HCT116 (cell line): ENCODE measurements around the gene NAA35. TPM values are rescaled to one million over a fixed set of nuclear protein-coding genes. Genes with fewer than 3 reads are reported as not detected.

Experiments
- ATAC-seq: fragments of 200-7000 bp; cut with Tn5 transposase; 2 replicates; pipeline ENCODE4 v1.9.1; 2020; ENCODE audit warnings: mild to moderate bottlenecking, moderate library complexity
- BruUV-seq: library from RNA; stranded (reverse); fragments of 400-500 nt; replicated peaks from 2 replicates; lab custom pipeline; 2021; lab: Mats Ljungman, UMichigan
- CTCF ChIA-PET: fragments of 300-600 bp; sonication (Branson Sonifier 250); formaldehyde crosslinking; loops from one replicate; lab custom pipeline; 2021; ENCODE audit warnings: antibody characterized with exemption; lab: Charles Lee
- POLR2A ChIA-PET: fragments of 300-600, 350-600 bp; sonication (Branson Sonifier 250); formaldehyde crosslinking; loops from one replicate; lab custom pipeline; 2021; ENCODE audit warnings: antibody characterized with exemption; lab: Charles Lee
- RAD21 ChIA-PET, 2 experiments: fragments of 300-600 bp; sonication (Branson Sonifier 250); formaldehyde crosslinking; loops; one replicate each; lab custom pipeline; 2023; ENCODE audit warnings: low total read pairs in 2 of 2; ENCODE audit not compliant: uncharacterized antibody in 2 of 2, unreplicated experiment in 2 of 2, low non-redundant PET in 1 of 2; lab: Charles Lee
- DNase-seq: peaks from one replicate; pipeline ENCODE4 v3.0.0-alpha.2; 2010; ENCODE audit warnings: low read depth, low spot score
- H2AFZ ChIP-seq: fragments of 200-600 bp; shearing (Covaris generic), sonication (generic); 2 replicates; pipeline ENCODE4 v1.6.1; 2017; ENCODE audit warnings: low read depth, mixed run types, mixed read lengths, antibody characterized with exemption, low read length; ENCODE audit not compliant: poor library complexity, severe bottlenecking
- H3K27ac ChIP-seq: 2 replicates; pipeline ENCODE4 v1.5.1; 2012; ENCODE audit warnings: low read depth, low read length
- H3K27me3 ChIP-seq: fragments of 200-600 bp; sonication (generic); 2 replicates; pipeline ENCODE4 v1.6.1; 2016; ENCODE audit warnings: mixed run types, low read length, mixed read lengths; ENCODE audit not compliant: insufficient read depth
- H3K36me3 ChIP-seq, 2 experiments: fragments of 200-500 bp in 1 of 2; fragments of 200-600 bp in 1 of 2; sonication (Bioruptor generic) in 1 of 2; sonication (generic) in 1 of 2; 2 replicates each; pipeline versions ENCODE4 v1.5.1 to v1.6.1; 2014 to 2016; ENCODE audit warnings: low read length in 2 of 2, inconsistent platforms in 1 of 2, mixed read lengths in 1 of 2, mixed run types in 1 of 2; ENCODE audit not compliant: insufficient read depth in 2 of 2, control insufficient read depth in 1 of 2
- H3K4me1 ChIP-seq, 2 experiments: fragments of 200-600 bp in 1 of 2; sonication (generic) in 1 of 2; 2 replicates each; pipeline versions ENCODE4 v1.5.1 to v1.6.1; 2012 to 2017; ENCODE audit warnings: low read length in 2 of 2, inconsistent platforms in 1 of 2, mild to moderate bottlenecking in 1 of 2, mixed read lengths in 1 of 2, mixed run types in 1 of 2, moderate library complexity in 1 of 2; ENCODE audit not compliant: insufficient read depth in 2 of 2, control insufficient read depth in 1 of 2
- H3K4me2 ChIP-seq: fragments of 200-600 bp; sonication (generic); 2 replicates; pipeline ENCODE4 v1.6.1; 2017; ENCODE audit warnings: mixed run types, low read length, mixed read lengths
- H3K4me3 ChIP-seq, 2 experiments: fragments of 200-600 bp in 1 of 2; sonication (generic) in 1 of 2; replicated peaks in 1 of 2; 2 replicates each; pipeline ENCODE4 v1.5.1; 2011 to 2016; ENCODE audit warnings: low read length in 2 of 2, control low read depth in 1 of 2, low read depth in 1 of 2, mild to moderate bottlenecking in 1 of 2, mixed read lengths in 1 of 2, mixed run types in 1 of 2
- H3K79me2 ChIP-seq: fragments of 200-600 bp; sonication (generic); 2 replicates; pipeline ENCODE4 v1.6.1; 2017; ENCODE audit warnings: mild to moderate bottlenecking, mixed run types, low read length, moderate library complexity, mixed read lengths; ENCODE audit not compliant: insufficient read depth
- H3K9ac ChIP-seq: fragments of 200-600 bp; sonication (generic); 2 replicates; pipeline ENCODE4 v1.6.1; 2016; ENCODE audit warnings: low read length, mixed read lengths
- H3K9me2 ChIP-seq: fragments of 200-600 bp; sonication (generic), shearing (Covaris generic); 2 replicates; pipeline ENCODE4 v1.6.1; 2017; ENCODE audit warnings: mixed run types, mild to moderate bottlenecking, moderate library complexity; ENCODE audit not compliant: insufficient read depth
- H3K9me3 ChIP-seq, 2 experiments: fragments of 200-500 bp in 1 of 2; fragments of 200-600 bp in 1 of 2; sonication (Bioruptor generic) in 1 of 2; sonication (generic) in 1 of 2; 2 replicates each; pipeline ENCODE4 v1.6.1; 2014 to 2017; ENCODE audit warnings: low read length in 2 of 2, mixed read lengths in 2 of 2, inconsistent platforms in 1 of 2, low read depth in 1 of 2, mild to moderate bottlenecking in 1 of 2, mixed run types in 1 of 2, moderate library complexity in 1 of 2; ENCODE audit not compliant: control insufficient read depth in 1 of 2, insufficient read depth in 1 of 2
- H4K20me1 ChIP-seq: fragments of 200-600 bp; sonication (generic), shearing (Covaris generic); 2 replicates; pipeline ENCODE4 v1.6.1; 2017; ENCODE audit warnings: mixed run types, mild to moderate bottlenecking, moderate library complexity; ENCODE audit not compliant: insufficient read depth
- ATF3 ChIP-seq: IDR thresholded peaks from 2 replicates; pipeline ENCODE4 v1.6.1; 2012
- CBX3 ChIP-seq: IDR thresholded peaks from 2 replicates; pipeline ENCODE4 v1.6.1; 2012; ENCODE audit warnings: low read depth
- CEBPB ChIP-seq: IDR thresholded peaks from 2 replicates; pipeline ENCODE4 v1.6.1; 2012; ENCODE audit warnings: low read depth
- EGR1 ChIP-seq: IDR thresholded peaks from 2 replicates; pipeline ENCODE4 v1.6.1; 2012; ENCODE audit warnings: low read depth
- EZH2 ChIP-seq: fragments of 200-600 bp; sonication (generic); IDR thresholded peaks from 2 replicates; pipeline ENCODE4 v1.6.1; 2017; ENCODE audit warnings: antibody characterized with exemption, mixed run types
- JUND ChIP-seq: IDR thresholded peaks from 2 replicates; pipeline ENCODE4 v1.6.1; 2012
- MAX ChIP-seq: IDR thresholded peaks from 2 replicates; pipeline ENCODE4 v1.6.1; 2012
- POLR2A ChIP-seq: IDR thresholded peaks from 2 replicates; pipeline ENCODE4 v1.7.0; 2011; ENCODE audit warnings: borderline replicate concordance; ENCODE audit not compliant: insufficient read depth, insufficient read length; ENCODE audit errors: extremely low read depth
- RAD21 ChIP-seq: IDR thresholded peaks from 2 replicates; pipeline ENCODE4 v1.6.1; 2012; ENCODE audit warnings: low read depth, mild to moderate bottlenecking
- SP1 ChIP-seq: IDR thresholded peaks from 2 replicates; pipeline ENCODE4 v1.6.1; 2012; ENCODE audit warnings: low read depth
- TCF7L2 ChIP-seq: IDR thresholded peaks from 2 replicates; pipeline ENCODE4 v1.7.0; 2011; ENCODE audit warnings: borderline replicate concordance, inconsistent platforms; ENCODE audit not compliant: insufficient read depth, insufficient read length; ENCODE audit errors: extremely low read depth
- YY1 ChIP-seq: IDR thresholded peaks from 2 replicates; pipeline ENCODE4 v1.6.1; 2011; ENCODE audit warnings: low read length, low read depth, moderate library complexity, mild to moderate bottlenecking; ENCODE audit not compliant: insufficient replicate concordance; ENCODE audit errors: extremely low read depth
- ZFX ChIP-seq: fragments of 450-650 bp; IDR thresholded peaks from 2 replicates; pipeline ENCODE4 v1.6.1; 2017
- intact Hi-C: fragments of 100-400 bp; cut with micrococcal nuclease; formaldehyde crosslinking; loops from 2 replicates; pipeline ENCODE4 v1.10.0; 2022
- total RNA-seq: library from RNA; stranded (reverse); gene quantifications from one replicate; pipeline ENCODE4 v1.2.1, GENCODE V29; 2021; ENCODE audit not compliant: unreplicated experiment
- TF ChIP-seq, protein P1 (sequence below): IDR thresholded peaks from 2 replicates; pipeline ENCODE4 v1.6.1; 2011; ENCODE audit warnings: mild to moderate bottlenecking, low read length, moderate library complexity; ENCODE audit not compliant: insufficient replicate concordance; ENCODE audit errors: extremely low read depth

NAA35 gene
- total RNA-seq, 1 experiment from 2014 or later: 37.0 TPM

DNA sequence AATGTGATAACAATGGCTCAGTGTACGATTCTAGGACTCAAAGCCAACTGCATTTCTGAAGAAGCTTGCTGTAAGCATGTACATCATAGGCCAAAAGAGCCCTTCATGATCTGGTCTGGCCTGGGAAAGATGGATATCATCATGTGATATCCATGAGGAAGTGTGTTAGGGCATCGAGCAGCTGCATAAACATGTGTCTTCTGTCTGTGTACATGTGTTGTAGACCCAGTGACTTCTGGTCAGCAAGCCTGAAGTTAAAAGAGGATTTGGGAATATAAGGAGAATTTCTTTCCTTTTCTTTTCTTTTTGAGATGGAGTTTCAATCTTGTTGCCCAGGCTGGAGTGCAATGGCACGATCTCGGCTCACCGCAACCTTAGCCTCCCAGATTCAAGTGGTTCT lies 15.5 kb upstream of the NAA35 start:
- Histone ChIP-seq H3K4me1 (no peaks in the 10 kb centered on the region), H3K36me3 (no peaks in the 10 kb centered on the region), H3K9me2 (no peaks in the 10 kb centered on the region), H3K9me3 (no peaks in the 10 kb centered on the region), H2AFZ (no peak overlapping the region), H3K9ac (no peak overlapping the region), H4K20me1 (no peaks in the 10 kb centered on the region), H3K4me2 (no peak overlapping the region), H3K79me2 (no peaks in the 10 kb centered on the region), H3K4me3 (no peak overlapping the region), H3K27ac (no peak overlapping the region)
- no TSS peak for BruUV-seq
- ChIA-PET POLR2A (no interaction called here), RAD21 (no interaction called here)
- intact Hi-C loops: no loop called here
- DNase-seq (no peak), ATAC-seq (no peak)
- no peak for TF ChIP-seq SP1
- no peak for TF ChIP-seq YY1
- TF ChIP-seq ZFX: no peak
- TF ChIP-seq TCF7L2: no peak
- TF ChIP-seq, all 23 proteins: peak for 0
- H3K27me3 ChIP-seq: no peaks in the 10 kb centered on the region
- CTCF ChIA-PET: no interaction called here

DNA sequence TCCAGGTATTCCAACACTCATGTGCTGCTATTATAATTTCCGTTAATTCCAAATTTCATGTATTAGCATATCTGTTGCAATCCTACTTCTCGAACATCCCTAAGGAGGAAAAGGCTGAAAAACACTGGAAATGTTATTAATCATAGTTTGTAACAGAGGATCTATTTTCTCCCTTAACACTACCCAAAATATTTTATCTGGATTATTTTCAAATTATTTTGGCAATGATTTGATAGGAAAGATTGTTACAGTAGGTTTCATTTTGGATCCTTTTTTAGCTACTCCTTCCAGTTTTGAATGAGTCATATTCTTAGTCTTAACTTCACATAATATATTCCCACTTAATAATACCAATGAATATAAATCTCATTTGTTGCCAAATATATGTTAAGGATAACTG lies 13.9 kb upstream of the NAA35 start:
- ATAC-seq (no peak), DNase-seq (no peak)
- CTCF ChIA-PET: no interaction called here
- POLR2A ChIA-PET: no interaction called here
- Histone ChIP-seq H3K79me2 (no peaks in the 10 kb centered on the region), H3K27me3 (no peaks in the 10 kb centered on the region), H3K9me3 (no peaks in the 10 kb centered on the region), H2AFZ (no peak overlapping the region), H3K27ac (no peak overlapping the region)
- TF ChIP-seq CBX3: no peak
- no peak for TF ChIP-seq EGR1
- no peak for TF ChIP-seq RAD21
- TF ChIP-seq YY1: no peak
- TF ChIP-seq CEBPB: no peak
- TF ChIP-seq MAX: no peak
- TF ChIP-seq EZH2: no peak
- no peak for TF ChIP-seq SP1
- no peak for TF ChIP-seq ATF3
- TF ChIP-seq JUND: no peak
- TF ChIP-seq, protein P1, sequence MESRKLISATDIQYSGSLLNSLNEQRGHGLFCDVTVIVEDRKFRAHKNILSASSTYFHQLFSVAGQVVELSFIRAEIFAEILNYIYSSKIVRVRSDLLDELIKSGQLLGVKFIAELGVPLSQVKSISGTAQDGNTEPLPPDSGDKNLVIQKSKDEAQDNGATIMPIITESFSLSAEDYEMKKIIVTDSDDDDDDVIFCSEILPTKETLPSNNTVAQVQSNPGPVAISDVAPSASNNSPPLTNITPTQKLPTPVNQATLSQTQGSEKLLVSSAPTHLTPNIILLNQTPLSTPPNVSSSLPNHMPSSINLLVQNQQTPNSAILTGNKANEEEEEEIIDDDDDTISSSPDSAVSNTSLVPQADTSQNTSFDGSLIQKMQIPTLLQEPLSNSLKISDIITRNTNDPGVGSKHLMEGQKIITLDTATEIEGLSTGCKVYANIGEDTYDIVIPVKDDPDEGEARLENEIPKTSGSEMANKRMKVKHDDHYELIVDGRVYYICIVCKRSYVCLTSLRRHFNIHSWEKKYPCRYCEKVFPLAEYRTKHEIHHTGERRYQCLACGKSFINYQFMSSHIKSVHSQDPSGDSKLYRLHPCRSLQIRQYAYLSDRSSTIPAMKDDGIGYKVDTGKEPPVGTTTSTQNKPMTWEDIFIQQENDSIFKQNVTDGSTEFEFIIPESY: no peak
- no peak for TF ChIP-seq POLR2A
- TF ChIP-seq TCF7L2: no peak
- TF ChIP-seq, all 23 proteins: peak for 0
- BruUV-seq: no TSS peak
- Histone ChIP-seq H3K4me2 (no peak overlapping the region), H3K9me2 (no peaks in the 10 kb centered on the region), H3K4me3 (no peak overlapping the region), H4K20me1 (no peaks in the 10 kb centered on the region), H3K4me1 (no peaks in the 10 kb centered on the region), H3K9ac (no peak overlapping the region), H3K36me3 (no peaks in the 10 kb centered on the region)
- RAD21 ChIA-PET: no interaction called here
- intact Hi-C loops: no loop called here
